ENCODE measurements around the gene NEMP1.
"Not testable (repeated sequence)": the region's sequence is repeated elsewhere in the genome, so short reads cannot be mapped to it uniquely, and the experiment has no call there.

NEMP1 gene

GRCh38 chr12:57031138-57031725, 47.4 kb downstream of the NEMP1 start:
- no peak for DNase-seq (ENCODE audit: low read depth in 2 of 2)

GRCh38 chr12:57029457-57029856, 49.1 kb downstream of the NEMP1 start:
- DNase-seq (ENCODE audit: low read depth in 2 of 2), result no peak

DNA sequence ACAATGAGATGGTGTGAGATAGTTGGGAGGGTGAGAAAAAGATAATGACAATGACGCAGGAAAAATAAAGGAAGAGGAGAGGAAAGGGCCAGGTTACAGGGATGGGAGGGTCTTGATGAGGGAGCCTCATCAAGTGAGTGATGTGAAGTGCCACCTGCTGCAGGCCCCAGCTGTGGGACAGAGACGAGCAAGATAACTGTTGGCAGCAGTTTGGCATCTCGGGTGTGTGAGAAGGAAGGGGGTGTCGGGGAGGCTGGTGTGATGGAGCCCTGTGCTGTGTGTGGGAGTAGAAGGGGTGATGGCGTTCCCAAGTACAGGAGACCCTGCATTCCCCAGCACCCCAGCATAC, 50.8 kb downstream of the NEMP1 start:
- DNase-seq (ENCODE audit: low read depth in 2 of 2), result no peak

DNA sequence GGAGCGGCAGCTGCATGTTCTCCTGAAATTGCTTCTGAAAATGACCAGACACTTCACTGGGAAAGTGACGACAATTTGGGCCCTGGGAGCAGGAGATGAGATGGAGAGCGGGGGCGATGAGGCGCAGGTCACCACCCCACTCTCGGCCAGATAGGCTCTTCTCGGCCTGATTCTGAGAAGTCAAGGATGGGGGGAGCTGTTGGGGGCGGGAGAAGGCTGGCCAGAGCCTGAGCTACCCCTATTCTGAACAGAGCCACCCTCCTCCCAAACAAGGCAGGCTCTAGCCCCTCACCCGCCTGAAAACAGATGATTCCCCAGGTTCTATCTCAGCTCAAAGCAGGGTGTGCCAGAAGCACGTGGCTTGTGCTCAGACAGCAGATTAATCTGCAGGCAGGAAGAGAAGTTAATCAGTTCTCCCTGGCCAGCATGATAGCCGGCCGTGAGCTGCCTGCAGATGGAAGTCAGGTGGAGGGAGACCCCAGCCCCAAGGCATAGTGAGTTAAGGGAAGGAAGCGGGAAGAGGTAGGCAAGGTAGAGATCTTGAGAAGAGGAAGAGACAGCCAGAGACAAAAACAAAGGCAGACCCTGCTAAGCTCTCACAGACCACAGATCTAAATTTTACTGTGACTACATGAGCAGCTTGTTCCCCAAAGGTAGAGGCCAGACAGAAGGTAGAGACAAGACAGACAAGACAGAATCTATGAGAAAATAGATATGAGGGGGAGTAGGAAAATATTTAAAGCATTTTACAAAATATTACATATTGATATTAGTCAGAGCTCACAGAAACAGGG, 51.4 kb downstream of the NEMP1 start:
- no peak for DNase-seq (ENCODE audit: low read depth in 2 of 2)

GRCh38 chr12:57025196-57025595, 53.4 kb downstream of the NEMP1 start:
- no peak for DNase-seq (ENCODE audit: low read depth in 2 of 2)

DNA sequence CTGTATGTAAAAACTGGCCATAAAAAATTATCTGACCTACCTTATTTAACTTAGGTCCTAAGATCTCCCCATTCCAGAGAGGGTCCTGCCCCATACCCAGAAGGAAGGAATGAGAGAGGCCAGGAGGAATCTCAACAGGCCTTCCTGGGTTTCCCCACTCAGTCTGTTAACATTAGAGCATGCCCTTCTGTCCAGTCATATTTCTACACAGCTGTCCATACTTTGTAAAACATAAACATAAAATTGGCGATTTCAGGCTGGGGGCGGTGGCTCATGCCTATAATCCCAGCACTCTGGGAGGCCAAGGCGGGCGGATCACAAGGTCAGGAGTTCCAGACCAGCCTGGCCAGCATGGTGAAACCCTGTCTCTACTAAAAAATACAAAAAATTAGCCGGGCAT, 56.3 kb downstream of the NEMP1 start:
- not testable (repeated sequence) for DNase-seq (ENCODE audit: low read depth in 2 of 2)

DNA sequence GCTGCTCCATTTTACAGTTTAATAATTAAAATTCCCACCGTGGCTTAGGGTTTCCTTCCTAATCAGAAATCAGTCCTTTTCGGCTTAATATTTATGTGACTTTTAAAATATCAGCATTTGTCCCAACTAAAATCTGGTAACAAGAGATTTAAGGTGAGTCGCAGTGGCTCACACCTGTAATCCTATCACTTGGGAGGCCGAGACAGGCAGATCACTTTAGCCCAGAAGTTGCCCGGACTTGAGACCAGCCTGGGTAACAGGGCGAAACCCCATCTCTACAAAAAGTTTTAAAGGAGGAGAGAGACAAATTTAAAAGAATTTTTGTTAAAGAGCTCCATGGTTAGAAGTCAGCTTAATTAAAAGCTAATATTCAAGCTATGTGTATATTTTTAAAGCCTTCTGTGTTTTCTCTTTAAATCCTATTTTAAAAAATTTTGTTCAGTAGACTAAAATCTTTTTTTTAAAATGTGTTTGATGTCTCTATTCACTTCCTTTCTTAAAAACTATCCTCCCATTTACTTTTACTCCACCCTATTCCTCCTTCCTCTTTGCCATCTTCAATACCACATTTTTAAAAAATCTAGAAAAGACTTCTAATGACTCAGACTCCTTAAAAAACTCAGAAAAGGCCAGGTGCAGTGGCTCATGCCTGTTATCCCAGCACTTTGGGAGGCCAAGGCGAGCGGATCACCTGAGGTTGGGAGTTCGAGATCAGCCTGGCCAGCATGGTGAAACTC, 58.4 kb downstream of the NEMP1 start:
- no peak for DNase-seq (ENCODE audit: low read depth in 2 of 2)

DNA sequence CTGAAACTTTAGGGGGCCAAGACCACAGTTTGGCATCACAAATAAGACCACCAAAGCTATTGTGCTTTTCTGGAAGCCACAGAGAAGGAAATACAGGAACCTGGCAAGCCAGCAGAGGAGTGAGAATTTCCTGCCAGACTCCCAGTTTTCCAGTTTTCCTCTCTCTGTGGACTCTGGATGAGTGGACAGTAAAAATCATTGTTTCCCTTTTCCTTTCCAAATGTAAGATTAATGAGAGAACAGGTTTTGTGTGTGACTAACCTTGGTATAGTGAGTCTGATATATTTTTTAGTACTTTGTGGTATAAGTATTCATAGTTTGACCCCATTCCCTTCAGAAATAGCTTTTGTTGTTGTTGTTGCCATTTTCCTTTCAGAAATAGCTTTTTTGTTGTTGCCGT, 59.7 kb downstream of the NEMP1 start:
- no peak for DNase-seq (ENCODE audit: low read depth in 2 of 2)

DNA sequence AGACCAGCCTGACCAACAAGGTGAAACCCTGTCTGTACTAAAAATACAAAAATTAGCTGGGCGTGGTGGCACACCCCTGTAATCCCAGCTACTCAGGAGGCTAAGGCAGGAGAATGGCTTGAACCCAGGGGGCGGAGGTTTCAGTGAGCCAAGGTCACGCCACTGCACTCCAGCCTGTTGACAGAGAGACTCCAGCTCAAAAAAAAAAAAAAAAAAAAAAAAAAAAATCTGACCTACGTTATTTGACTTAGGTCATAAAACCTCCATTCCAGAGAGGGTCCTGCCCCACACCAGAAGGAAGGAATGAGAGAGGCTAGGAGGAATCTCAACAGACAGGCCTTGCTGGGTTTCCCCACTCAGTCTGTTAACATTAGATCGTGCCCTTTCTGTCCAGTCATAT, 60.2 kb downstream of the NEMP1 start:
- DNase-seq (ENCODE audit: low read depth in 2 of 2), result not testable (repeated sequence)

- no peak for DNase-seq (ENCODE audit: low read depth in 2 of 2)
Observed at GRCh38 chr12:57016348-57016747, 62.2 kb downstream of the NEMP1 start, which contains the start of gene TAC3. Gene TAC3, minus strand, starts transcription at chr12:57016529. Its CDS starts 732 bp downstream, at chr12:57015797.

DNA sequence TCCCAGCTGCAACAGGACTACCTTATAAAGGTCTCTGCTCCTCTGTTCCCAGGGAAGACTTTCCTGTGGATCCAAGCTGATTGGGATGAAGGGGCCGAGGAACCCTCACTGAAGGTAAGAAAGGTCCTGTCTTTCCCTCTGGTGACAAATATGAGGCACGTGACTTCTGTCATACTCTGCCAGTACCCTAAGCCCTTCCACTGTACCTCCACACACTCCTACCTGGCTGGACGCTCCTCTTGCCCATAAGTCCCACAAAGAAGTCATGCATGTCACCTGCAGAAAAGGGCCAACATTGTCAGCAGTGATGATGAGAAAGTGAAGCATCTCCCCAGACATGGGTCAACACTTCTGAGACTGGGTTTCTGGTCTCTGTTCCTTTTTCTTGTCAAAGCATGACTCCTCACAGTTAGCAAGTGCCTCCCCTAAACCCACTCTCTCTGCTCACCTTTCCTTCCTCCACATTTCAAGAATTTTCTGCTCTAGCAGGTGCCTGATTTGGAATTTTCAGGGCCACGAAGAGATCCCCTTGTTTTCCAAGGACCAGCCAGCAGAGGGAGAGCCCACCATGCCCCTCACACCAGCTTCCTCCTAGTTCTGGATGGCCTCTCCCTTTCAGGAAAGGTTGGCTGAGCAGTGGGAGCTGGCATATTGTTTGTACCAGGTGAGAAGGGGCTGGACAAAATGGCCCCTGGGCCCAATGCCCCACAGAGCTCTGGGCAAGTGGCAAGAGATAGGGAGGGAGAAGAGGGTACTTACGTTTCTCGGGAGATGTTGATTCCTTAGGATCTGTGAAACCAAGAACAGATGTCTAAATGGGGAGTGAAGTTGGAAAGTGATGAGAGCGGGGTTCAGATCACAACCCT, 65.8 kb downstream of the NEMP1 start:
- DNase-seq (ENCODE audit: low read depth in 2 of 2), result no peak

DNA sequence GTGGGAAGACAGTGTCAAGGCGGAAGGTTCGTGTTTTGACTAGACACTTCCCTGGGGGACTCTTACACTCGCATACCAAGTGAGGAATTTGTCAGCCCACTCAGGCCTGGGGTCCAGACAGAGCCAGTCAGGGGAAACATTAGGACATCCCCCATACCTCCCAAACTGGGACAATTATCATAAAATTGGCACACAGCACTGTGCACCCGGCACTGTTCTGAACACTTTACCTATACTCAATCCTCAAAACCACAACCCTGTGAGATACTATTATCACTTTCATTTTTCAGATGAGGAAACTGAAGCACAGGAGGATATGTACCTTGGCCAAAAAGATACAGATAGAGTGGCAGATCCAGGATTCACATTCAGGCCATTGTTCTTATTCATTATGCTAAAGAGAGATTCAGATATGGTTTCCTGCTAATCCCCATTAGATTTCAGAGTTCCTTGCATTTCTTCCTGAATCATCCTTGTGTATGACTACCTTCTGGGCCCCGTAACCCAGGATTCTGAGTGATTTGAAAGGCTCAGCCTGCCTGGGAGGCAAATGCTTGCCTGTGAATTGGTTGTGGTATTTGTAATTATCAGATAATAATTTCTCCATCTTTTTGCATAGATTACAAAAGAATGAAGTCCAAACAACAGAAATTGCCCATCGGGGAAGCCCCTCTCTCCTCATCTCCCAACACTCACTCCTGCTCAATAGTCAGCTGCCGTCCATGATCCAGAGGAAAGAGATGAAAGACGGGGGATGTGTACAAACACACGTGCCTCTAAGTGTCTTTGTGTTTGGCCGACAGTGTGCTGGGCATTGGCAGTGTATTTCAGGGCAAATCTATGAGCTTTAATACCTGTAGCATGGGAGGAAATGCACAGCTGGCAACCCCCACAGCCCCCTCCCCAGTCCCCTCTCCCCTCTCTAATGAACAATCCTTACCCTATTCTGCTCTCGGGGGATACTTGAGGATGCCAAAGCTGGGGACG, 66.9 kb downstream of the NEMP1 start:
- DNase-seq (ENCODE audit: low read depth in 2 of 2), result no peak

GRCh38 chr12:57010627-57011247, 67.9 kb downstream of the NEMP1 start:
- DNase-seq (ENCODE audit: low read depth in 2 of 2), result no peak

DNA sequence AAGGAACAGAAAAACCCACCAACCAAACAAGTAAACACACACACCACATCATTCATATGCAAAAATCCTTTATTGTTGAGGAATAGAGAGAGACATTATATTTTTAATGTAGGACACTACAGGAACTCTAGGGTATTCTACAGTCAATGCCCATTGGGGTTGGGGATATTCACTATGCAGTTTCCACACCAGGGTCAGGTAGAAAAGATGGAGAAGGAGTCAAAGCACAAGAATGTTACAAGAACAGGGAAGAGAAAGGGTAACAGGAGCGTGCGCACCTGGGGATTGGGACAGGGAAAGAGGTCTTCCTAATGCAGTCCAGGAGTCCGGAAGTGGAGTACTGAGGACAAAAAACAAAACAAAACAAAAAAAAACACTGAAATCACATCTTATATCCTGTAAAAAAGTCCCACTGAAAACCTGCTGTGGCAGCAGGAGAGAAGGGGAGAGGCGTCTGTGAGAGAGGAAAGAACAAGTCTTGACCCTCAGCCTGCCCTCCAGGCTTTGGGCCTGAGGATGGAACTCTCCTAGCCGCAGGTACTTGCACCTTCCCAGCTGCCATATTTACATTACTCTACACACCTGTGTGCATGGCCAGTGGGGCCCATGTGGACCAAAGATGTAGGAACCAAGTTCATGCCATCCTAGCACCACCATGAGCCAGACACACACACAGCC, 68.5 kb downstream of the NEMP1 start:
- DNase-seq (ENCODE audit: low read depth in 2 of 2), result no peak

DNA sequence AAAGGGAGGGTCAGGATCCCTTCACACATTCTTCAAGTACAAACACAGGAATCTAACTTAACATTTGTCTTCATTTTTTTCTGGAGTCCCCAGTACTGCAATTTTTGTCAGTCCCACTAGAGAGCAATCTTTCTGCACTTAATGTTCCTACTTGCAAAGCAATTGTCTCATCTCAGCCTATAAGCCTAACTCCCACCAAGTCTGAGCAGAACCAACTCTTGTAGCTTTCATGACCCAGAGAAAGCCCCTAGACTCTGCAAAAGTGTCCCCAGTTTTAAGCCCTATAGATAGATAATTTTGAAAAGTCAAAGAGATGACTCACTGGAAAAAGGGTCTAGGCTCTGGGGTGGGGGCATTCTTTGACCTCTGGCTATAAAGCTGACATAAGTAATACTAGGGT, 70.4 kb downstream of the NEMP1 start:
- no peak for DNase-seq (ENCODE audit: low read depth in 2 of 2)

DNA sequence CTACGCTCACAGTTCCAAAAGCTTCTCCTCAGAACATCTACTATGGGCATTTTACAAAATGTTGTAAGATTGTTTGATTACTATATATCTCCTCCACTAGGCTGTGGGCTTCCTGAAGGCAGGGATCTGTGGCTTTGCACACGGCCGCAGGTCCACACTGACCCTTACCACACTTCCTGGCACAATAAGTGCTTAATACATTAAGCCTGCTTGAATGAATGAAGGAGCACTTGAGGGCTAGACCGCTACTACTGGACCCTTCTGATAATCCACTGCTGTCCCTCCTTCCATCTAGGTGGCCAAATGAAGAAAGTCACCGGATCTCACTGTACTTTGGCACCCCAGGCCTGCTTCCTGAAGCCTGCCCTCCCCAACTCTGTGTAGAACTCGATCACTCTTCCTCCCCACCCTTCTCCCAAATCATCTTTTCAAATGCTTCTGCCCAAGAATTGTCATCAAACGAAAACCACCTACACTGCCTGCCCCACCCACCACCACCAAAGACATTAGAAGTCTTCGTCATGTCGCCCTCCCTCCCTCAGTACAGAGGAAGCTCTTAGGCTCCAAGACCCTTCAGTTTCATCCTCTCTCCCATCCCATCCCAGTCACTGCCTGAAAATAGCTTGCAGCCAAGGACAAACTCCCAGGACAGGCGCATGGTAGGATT, 71.6 kb downstream of the NEMP1 start:
- DNase-seq (ENCODE audit: low read depth in 2 of 2), result peak in 1 of 2 donors; percentile 22

- DNase-seq (ENCODE audit: low read depth in 2 of 2), result peak in 1 of 2 donors; percentile 59
Observed at GRCh38 chr12:57005980-57006808, 72.4 kb downstream of the NEMP1 start, which contains the start of gene ZBTB39. Gene ZBTB39, minus strand, starts transcription at chr12:57006546. Its CDS starts 1,629 bp downstream, at chr12:57004917.

Measured in stimulated activated CD8-positive, alpha-beta memory T cell treated with anti-CD3 and anti-CD28 coated beads, Interleukin-7, amount 100 ng/mL, for 4 hours (primary cell).